Astrocyte (in vitro differentiated cells and primary cell): ENCODE results near the gene KRT79.

Experiments
- EZH2 ChIP-seq: IDR thresholded peaks from 2 replicates; pipeline ENCODE4 v1.6.1; 2012; ENCODE audit warnings: mild to moderate bottlenecking, low read length, inconsistent platforms; ENCODE audit not compliant: insufficient read depth
- TF ChIP-seq, protein P1 (sequence below): IDR thresholded peaks from 2 replicates; pipeline ENCODE4 v1.5.1; 2011; ENCODE audit warnings: low read depth, mild to moderate bottlenecking, inconsistent platforms, low read length, moderate library complexity; ENCODE audit not compliant: insufficient read depth

DNA sequence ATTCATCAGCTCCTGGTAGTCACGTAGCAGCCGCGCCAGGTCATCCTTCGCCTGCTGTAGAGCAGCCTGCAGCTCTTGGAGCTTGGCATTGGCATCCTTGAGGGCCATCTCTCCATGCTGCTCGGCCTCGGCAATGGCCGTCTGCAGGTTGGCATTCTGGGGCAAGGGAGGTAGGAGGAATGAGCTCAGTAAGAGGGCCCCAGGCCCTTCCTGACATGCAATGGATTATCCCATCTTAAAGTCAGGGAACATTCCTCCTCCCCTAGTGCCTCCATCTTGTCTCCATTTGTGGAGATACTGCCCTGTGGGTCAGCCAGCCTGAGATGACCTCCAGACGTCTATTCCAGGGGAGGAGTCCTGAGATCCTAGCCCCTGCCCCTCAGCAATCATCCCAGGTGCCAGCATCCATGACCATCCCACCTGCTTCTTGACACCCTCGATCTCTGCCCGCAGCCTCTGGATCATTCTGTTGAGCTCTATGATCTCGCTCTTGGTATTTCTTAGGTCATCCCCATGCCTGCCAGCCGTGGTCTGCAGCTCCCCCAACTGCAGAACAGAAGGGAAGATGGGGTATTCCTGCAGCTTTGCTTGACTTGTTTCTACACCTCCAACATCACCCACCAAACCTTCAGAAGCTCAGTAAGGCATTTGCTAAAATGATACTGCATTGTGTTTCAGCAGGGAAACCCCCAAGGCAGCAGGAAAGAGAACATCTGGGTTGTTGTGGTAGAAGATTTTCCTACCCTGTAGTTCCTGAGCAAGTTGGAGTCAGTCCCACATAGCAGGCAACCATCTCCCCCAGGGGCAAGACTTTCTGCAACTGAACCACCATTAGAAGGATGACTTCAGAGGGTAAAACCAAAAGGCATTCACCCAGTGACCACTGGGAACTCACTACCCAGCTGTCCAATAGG is 42.6 kb downstream of the KRT79 start:
- TF ChIP-seq, protein P1, sequence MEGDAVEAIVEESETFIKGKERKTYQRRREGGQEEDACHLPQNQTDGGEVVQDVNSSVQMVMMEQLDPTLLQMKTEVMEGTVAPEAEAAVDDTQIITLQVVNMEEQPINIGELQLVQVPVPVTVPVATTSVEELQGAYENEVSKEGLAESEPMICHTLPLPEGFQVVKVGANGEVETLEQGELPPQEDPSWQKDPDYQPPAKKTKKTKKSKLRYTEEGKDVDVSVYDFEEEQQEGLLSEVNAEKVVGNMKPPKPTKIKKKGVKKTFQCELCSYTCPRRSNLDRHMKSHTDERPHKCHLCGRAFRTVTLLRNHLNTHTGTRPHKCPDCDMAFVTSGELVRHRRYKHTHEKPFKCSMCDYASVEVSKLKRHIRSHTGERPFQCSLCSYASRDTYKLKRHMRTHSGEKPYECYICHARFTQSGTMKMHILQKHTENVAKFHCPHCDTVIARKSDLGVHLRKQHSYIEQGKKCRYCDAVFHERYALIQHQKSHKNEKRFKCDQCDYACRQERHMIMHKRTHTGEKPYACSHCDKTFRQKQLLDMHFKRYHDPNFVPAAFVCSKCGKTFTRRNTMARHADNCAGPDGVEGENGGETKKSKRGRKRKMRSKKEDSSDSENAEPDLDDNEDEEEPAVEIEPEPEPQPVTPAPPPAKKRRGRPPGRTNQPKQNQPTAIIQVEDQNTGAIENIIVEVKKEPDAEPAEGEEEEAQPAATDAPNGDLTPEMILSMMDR: no peak
- no peak for TF ChIP-seq EZH2
